GM18519 (cell line): ENCODE measurements around the gene TECPR2.
"Not testable (repeated sequence)": the region's sequence is repeated elsewhere in the genome, so short reads cannot be mapped to it uniquely, and the experiment has no call there.

Experiments
- ATAC-seq: cut with Tn5 transposase; IDR thresholded peaks from one replicate; pipeline ENCODE4 v1.9.1; 2021; ENCODE audit warnings: mild to moderate bottlenecking, moderate library complexity; ENCODE audit not compliant: unreplicated experiment, low FRiP score

TECPR2 gene

DNA sequence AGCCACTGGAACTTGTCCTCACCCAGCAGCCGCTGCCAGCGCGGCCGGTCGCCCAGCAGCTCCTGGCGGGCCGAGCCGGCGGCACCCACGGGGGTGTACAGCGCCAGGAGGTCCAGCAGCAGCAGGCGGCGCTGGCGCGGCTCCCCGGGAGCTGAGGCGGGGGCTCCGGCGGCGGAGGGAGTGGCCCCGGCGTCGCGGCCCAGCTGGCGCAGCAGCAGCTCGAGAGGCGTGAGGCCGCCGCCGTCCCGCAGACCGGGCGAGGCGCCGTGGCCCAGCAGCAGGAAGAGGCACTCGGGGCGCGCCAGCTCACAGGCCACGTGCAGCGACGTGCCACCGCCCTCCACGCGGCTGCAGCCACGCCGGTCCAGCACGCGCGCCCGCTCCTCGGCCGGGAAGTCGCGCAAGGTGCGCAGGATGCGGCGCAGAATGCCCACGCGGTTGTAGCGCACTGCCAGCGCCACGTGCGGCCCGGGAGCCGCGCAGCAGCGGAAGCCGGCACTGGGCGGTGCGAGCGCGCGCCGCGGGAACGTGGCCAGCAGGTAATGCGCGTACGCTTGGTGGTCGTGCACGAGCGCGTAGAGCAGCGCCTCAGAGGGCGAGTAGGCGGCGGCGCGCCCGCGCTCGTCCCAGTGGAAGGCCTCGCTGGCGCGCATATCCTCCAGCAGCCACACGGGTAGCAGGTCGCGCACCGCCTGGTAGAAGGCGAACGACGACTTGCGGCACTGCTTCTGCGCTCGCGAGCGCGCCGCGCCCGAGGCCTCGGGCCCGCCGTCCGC is 144.5 kb downstream of the TECPR2 start:
- no peak for ATAC-seq

DNA sequence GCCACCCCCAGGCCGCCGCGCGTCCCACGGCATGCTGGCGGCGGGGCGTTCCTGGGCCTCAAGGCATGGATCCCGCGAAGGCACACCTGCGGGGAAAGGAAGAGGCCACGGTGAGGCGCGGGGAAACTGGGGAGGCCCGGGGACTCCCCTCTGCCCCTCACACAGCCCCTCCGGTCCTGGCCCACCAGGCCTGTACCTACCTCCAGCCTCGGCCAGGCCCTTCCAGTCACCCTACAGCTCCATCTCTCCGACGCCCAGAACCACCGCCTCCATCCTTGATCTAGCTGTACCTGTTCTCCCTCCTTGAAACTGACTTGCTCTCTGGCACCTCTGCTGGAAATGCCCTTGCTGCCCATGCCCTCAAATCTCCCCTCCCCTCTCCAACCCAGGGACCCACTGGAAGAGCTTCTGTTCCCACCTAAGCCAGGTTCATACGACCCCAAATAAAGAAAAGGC is 145.1 kb downstream of the TECPR2 start:
- ATAC-seq: no peak

DNA sequence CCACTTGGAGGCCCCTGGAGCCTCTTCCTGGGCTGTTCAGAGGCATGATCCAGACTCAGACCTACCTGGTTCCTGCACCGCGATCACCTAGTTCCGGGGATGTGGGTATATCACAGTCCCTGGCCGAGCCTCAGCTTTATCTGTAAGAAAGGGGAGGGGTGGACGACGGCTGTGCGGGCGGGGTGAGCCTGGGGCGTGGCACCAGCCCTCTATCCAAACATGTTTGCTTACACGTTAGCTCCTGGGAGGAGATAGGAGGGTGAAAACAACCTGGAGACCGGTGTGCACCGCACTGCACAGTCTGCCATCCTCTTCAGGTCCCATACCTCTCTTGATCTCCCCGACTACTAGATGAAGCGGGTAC is 145.7 kb downstream of the TECPR2 start:
- ATAC-seq: no peak

DNA sequence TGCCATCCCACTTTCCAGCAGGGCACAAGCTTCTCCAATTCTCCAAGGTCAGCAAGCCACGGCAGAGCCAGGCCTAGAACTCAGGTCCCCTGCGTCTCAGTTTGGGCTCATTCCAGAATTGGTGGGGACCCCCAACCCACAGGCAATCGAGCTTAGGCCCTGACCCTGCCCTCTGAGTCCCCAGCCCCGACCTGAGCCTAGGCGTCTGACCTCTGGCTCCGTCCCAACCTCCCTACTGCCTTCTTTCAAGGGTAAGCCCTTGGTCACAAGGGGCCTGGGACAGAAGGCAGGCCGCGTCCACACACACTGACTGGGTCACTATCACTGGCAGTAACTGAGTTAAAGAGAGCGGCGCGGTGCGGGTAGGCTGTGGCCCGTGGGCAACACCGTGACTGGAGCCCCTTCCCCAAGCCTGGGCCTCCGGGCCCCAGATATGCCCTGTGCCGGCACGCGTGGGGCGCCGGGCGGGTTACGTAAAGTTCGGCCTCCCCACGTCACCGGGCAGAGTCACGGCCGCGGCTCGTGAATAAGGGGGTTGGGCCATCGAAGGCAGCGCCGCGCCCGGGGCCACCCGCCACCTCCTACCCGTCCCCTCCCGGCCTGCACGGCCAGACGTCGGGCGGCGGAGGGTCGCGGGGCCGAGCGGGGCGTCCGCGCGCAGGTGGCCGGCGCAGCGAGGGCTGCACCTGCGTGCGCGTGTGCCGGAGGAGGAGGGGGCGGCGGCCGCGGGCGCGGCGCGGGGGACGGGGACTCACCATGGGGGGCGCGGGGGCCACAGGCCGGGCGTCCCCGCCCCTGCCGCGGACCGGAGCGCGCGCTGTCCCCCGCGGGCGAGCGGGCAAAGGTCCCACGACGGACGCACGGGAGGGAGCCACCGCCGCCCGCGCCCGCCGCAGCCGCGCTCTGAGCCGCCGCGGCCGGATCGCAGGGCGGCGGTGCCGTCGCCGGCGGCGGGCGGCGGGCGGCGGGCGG is 146.3 kb downstream of the TECPR2 start:
- ATAC-seq: peak; percentile 13

DNA sequence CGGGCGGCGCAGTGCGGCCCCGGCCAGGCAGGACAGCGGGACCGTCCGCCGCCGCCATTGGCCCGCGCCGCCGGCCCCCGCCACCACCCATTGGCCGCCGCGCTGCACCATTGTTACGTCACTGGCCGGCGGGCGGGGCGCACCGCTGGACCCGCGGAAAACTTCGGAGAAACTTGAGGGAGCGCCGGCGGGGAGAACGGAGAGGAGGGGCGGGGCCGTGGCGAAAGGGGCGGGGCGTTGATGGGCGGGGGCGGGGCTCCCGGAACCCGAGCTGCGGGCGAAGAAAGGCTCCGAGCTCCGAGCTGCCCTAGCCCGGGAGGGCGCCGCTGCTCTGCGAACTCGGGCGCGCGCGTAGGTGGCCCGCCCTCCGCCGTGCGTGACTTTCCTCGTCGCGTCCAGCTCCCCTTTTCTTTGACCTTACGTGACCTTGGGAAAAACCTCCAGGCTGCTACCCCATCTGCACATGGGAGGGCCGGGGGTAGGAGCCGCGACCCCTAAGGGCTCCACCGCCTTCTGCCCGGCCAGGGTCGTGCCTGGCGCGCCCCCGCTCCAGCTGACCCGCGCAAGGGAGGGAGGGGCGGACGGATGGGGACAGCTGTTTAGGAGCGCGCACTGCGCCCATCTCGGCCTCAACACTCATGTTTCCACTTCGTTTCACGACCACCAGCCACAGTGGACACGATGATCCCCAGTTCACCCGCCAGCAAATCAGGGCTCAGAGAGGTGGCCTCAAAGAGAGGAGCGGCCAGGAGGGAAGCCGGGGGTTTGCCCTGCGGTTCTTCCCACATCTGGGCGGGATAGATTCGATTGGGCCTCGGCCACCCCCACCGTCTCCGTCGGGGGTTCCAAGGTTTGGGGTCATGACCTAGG is 147.2 kb downstream of the TECPR2 start, which contains the start of gene ANKRD9:
TSS of gene ANKRD9 (minus strand) at position 31 of the 870 bp plus-strand sequence. CDS start 1,887 bp downstream, outside the sequence.
- ATAC-seq: peak; percentile 60

DNA sequence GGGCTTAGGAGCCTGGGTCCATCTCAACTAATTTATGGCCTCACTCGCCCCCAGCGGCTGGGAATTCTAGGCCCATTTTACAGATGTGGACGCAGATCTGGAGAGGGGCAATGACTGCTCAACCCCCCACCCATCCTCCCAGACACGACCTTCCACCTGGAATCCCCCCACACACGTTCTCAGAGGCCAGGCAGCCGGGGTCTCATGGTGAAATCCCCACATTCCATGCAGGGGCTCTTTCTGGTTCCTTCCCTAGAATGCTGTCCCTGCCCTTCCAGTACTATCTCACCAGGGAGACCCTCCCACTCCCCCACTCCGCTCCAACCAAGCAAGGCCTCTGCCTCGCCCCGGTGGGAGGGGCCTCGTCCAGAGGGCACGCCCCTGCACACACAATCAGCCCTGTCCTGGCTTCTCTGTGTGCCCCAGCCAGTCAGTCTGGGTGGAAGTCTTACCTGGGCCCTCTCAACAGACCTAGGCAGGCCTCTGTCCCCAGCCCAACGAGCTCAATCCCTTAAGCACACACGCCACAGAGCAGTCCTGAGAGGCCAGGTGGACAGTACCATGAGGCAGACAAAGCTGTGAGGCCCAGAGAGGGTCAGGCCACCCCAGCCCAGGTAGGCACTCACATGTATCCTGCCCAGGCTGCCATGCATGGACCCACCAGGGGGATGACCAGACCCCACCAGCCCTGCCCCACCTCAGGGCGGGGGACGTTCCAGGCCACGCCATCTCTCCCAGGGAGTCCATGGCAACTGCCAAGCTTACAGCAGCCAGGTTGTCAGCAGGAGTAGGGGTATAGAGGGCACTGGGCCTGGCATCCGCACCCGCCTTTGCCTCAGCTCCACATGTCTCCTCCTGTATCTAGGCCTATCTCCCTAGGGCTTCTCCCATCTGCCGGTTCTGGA is 148.1 kb downstream of the TECPR2 start:
- ATAC-seq: no peak

DNA sequence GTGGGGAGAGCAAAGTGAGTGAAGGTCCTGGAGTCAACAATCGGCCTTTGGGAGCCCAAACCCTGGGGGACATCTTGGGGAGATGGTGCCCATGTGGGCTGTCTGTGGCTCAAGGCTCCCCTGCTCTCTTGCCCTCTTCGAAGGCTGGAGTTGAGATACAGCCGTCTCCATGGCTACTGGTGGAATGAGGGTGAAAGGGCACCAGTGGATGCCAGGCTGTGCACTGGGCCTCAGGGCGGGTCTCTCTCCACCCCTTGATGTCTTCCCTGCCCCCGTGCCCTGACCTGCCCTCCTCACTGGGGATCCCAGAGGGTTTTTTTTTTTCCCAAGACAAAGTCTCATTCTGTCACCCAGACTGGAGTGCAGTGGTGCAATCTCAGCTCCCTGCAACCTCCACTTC is 148.8 kb downstream of the TECPR2 start:
- no peak for ATAC-seq

DNA sequence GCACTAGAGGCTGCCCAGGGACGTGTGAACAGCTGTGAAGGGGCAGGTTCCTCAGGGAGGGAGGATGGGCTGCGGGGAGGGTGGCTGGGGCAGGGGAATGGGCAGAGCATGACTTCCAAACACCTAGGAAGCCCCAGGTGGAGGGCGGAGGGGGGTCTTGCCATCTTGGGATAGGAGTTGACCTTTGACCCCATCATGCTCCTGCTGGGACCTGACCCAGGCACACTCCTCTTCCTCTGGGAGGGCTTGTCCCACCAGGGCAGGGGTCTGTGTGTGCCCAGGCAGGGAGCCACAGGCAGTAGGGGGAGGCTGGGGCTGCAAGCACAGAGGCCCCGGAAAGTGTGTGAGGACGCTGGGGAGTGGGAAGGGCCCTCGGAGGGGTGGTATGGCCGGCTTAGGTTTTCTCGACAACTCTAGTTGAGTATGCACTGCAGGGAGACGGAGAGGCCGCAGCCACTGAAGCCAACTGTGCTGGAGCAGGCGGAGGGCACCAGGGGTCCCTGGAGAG is 150.1 kb downstream of the TECPR2 start:
- ATAC-seq: no peak

DNA sequence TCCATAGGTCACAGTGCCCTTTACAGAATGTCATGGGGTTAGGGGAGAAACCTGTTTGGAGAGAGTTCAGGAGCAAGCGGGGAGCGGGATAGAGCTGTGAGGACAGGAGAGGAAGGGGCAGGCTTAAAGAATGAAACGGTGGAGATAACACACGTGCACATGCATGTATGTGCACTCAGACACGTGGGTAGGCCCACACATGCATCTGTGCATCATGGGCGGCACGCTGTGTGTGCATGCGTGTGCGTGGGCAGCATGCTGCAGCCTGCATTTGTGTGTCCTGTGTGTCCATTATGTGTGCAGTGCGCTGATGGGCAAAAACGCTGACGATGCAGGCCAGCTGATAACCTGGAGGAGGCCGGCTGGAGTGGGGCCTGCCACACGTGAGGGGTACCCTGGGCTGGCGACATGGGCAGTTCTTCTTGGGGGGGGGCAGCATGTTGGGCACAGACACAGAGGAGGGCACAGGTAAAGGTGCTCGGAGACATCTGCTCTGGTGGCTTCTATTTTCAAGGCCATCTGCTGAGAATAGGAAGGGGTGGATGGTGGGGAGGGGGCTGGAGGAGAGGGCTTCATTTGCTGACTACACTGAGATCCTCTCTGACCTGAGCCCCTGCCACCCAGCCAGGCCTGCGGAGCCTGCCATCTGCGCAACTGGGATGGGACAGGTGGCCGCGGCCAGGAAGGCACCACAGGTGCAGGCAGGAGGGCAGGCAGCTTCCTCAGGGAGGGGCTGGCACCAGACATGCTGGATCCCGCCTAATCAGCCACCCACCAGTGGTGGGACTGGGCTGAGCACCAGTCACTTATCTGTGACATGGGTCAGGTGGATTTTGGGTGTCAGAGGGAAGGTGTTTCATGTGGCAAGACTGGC is 151.4 kb downstream of the TECPR2 start:
- ATAC-seq: no peak

DNA sequence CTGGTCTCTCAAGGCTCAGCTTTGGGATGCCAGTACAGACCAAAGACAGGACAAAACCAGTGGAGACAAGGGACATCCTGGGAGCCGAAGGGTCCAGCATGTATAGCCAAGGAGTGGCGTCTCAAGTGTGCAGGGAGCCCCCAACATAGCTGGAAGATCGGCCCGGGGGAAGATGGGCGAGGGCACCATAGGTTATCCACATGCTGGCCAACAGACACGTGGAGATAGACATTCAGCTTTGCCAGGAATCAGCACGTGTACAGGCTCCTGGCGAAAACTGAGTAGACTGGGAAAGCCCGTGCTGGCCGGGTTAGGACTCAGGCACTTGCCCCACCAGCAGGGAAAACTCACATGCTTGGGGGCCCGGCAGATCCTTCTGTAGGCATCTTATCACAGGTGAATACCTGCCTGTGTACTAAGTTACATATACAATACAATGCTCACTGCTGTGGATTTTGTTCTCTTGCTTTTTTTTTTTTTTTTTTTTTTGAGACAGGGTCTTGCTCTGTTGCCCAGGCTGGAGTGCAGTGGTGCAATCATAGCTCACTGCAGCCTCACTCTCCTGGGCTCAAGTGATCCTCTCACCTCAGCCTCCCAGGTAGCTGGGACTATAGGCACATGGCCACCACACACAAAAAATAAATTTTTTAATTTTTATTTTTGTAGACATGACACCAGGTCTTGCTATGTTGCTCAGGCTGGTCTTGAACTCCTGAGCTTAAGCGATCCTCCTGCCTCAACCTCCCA is 152.4 kb downstream of the TECPR2 start:
- no peak for ATAC-seq

DNA sequence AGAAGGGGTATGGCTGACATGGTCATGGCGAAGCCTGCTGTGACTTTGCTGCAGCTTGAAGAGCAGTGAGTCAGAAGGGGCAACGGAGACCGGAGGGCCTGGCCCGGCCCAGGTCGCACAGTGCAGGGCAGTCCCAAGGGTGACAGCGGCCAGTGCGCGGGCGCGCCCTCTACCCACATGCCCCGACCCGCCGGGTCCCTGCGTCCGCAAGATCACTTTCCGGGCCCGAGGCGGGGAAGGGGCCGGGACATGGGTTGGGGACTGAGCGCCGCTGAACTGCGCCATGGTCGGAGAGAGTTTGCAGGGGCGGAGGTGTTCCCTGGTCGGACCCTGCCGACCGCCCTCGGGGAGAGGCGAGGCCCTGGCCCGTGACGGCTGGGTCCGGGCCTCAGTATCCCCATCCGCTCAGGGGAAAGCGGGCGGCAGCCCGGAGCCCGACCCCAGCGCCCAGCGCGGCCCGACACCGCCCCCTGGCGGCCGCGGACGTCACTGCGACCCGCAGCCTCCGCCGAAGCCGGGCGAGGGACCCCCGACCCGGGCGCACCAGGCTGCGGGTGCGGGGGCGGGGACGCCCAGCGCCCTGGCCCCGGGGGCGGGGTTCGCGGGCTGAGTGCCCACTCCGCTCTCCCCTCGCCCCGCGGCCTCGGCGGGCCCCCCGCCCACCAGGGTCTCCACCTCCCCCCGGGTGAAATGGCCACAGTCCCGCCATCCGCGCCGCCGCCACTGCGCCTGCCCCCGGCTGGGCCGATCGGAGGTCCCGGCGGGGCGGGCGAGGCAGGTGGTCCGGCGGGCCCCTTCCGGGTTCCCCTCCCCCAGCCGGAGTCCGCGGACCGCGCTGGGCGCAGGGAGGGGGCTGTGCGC is 154.0 kb downstream of the TECPR2 start:
- ATAC-seq: peak; percentile 45

DNA sequence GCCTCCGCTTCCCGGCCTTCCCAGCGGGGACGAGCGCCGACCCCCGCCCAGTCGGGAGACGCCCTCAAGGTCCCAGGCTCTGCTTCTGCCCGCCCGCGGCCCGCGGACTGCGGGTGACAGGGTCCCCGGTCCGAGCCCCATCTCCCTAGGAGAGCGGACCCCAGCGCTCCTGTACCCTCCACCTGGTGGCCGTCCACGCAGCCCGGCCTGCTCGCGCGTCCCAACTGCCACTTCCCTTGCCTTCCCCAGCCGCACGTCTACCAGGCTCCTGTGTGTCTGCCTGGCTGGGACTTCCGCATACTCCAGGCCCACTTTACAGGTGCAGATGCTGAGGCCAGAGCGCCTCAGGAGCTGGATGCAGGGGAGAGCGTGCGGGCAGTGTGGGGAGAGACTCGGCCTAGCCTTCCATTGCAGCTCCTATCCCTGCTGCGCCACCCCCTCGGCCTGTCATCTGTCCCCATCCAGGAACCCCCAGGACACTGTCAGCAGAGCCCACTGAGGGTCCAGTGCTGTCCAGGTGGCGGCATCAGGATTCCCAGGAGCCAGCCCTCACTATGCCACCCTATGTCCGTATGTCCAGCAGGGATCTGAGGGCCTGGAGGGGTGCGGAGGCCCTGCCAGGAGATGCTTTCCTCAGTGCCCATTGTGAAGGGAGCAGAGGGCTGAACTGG is 154.8 kb downstream of the TECPR2 start:
- no peak for ATAC-seq

DNA sequence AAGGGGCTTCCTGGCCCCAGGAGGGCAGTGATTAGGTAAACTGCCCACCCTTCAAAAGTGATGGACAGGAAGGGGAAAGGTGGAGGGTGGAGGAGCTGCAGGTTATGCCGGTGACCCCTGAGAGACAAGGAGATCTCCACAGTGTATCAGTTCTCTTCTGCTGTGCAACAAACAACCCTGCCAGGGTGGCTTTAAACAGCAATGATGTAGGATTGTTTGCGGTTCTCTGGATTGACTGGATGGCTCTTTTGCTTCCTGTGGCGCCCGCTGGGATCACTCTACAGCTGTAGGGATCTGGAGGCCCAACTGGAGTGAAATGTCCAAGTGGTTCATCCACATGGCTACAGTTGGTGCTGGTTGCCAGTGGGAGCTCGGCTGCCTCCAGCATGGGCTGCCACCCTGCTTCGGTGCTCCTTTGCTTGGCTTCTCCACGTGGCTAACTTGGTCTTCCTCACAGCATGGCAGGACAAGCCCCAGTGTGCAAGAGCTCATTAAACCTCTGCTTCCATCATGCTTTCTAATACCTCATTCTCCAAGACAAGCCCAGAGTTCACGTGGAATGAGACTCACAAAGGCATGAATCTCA is 155.4 kb downstream of the TECPR2 start:
- no peak for ATAC-seq

DNA sequence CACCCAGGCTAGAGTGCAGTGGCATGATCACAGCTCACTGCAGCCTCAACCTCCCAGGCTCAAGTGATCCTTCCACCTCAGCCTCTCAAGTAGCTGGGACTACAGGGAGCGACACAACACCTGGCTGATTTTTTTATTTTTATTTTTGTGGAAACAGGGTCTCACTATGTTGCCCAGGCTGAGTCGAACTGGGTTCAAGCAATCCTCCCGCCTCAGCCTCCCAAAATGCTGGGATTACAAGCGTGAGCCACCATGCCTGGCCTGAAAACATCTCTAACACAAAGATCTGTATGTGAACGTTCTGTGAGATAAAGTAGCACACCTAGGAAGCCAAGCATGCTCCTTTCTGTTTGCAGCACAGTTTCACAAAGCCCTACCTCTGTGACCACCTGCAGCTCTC is 157.0 kb downstream of the TECPR2 start:
- not testable (repeated sequence) for ATAC-seq

DNA sequence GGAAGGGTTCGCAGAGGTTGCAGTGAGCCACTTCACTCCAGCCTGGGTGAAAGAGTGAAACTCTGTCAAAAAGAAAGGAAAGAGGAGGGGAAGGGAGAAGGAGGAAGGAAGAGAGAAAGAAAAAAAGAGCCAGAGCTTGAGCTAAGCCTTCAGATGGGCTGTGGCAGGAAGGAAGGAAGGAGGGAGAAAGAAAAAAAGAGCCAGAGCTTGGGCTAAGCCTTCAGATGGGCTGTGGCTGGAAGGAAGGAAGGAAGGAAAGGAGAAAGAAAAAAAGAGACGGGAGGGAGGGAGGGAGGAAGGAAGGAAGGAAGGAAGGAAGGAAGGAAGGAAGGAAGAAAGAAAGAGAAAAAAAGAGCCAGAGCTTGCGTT is 160.4 kb downstream of the TECPR2 start:
- ATAC-seq: no peak
